HG03175 (cell line): Measurements from ENCODE around the gene VRK3.
"Not testable (repeated sequence)": the region's sequence is repeated elsewhere in the genome, so short reads cannot be mapped to it uniquely, and the experiment has no call there.

Experiments used
- ATAC-seq: cut with Tn5 transposase; IDR thresholded peaks from one replicate; pipeline ENCODE4 v1.9.1; 2021; ENCODE audit warnings: mild to moderate bottlenecking, moderate library complexity; ENCODE audit not compliant: unreplicated experiment

VRK3 gene, protein sequence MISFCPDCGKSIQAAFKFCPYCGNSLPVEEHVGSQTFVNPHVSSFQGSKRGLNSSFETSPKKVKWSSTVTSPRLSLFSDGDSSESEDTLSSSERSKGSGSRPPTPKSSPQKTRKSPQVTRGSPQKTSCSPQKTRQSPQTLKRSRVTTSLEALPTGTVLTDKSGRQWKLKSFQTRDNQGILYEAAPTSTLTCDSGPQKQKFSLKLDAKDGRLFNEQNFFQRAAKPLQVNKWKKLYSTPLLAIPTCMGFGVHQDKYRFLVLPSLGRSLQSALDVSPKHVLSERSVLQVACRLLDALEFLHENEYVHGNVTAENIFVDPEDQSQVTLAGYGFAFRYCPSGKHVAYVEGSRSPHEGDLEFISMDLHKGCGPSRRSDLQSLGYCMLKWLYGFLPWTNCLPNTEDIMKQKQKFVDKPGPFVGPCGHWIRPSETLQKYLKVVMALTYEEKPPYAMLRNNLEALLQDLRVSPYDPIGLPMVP

GRCh38 chr19:50025022-50025793 lies at the start of gene VRK3:
Gene VRK3, minus strand, starts transcription at chr19:50025372. Its CDS starts 9,210 bp downstream, at chr19:50016162.
- peak; percentile 81 for ATAC-seq

- not testable (repeated sequence) for ATAC-seq
These were observed 43.2 kb upstream of the VRK3 start for GRCh38 chr19:50068382-50068781.

- ATAC-seq, result no peak
These were observed 42.4 kb upstream of the VRK3 start for GRCh38 chr19:50067575-50067974.

- ATAC-seq, result no peak
These were observed 40.8 kb upstream of the VRK3 start for GRCh38 chr19:50065938-50066337.

GRCh38 chr19:50061650-50062049 lies 36.5 kb upstream of the VRK3 start:
- ATAC-seq, result no peak

GRCh38 chr19:50060107-50060506 lies 34.9 kb upstream of the VRK3 start:
- no peak for ATAC-seq

GRCh38 chr19:50059045-50059444 lies 33.9 kb upstream of the VRK3 start:
- ATAC-seq, result no peak

- ATAC-seq, result no peak
These were observed 33.3 kb upstream of the VRK3 start for GRCh38 chr19:50058425-50058824.

DNA sequence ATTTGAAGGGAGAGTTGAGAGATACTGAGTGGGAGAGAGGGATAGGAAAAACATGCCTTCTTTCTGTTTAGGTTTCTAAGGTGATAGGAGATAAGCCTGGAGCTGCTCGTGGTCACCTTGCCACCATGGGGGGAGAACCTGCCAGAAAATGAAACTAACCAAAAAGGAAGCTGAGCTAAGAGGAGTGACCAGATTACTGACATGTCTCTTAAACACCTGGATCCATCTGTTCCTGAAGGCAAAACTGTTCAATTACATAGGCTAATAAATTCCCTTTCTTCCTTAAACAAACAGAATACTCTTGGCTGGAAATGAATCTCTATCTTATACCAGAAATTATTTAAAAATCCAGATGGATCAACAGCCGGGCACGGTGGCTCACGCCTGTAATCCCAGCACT lies 27.9 kb upstream of the VRK3 start:
- ATAC-seq, result no peak

DNA sequence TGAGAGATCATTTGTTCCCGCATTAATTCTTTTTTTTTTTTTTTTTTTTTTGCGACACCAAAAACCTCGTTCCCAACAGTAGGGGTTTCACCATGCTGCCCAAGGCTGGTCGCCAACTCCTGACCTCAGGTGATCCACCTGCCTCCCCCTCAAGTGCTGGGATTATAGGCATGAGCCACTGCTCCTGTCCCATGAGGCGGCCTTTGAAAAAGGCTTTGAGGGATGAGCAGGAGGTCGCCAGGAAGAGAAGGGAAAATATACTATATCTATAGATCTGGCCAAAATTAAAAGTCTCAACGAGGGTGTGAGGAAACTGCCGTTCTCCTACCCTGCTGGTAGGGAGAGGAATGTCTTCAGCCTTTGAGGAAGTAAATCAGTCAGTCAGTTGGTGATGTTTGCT lies 26.8 kb upstream of the VRK3 start:
- ATAC-seq, result no peak

- not testable (repeated sequence) for ATAC-seq
These were observed 26.2 kb upstream of the VRK3 start for GRCh38 chr19:50051228-50051895.

DNA sequence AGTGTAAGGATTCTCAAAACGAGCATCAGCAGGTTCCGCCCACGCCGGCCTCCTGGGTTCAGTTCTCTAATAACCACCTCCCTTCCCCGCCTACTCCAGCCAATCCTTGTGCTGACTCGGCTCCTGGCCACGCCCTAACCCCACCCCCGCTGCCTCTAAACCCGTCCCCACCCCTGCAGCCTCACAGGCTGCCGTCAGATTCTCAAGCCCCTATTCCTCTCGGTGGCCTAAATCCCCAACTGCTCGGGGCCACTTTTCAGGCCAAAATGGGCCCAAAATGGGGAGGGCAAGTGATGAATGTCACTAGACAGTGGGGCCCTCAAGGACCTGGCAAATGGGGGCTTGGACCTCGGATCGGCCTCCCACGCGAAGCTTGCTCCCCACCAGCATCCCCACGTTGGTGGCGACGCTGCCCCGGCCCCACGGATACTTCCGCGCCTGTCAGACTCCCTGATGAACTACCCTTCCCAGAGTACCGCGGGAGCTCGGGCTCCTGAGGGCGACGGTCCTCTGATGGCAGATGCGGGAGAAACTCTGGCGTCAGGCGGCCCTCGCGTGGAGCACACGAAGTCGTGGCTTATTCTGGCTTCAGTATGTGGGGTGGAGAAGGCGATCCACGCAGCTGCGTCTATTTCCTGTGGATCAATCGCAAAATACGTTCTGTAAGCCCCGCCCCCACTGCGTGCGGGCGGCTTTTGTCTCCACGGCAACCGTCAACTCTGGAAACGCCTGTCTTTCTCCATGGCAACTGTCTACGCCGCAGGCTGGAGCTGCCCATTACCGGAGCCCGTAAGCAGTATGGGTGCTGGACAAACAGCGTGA lies 25.4 kb upstream of the VRK3 start:
- ATAC-seq, result no peak

- no peak for ATAC-seq
These were observed 22.5 kb upstream of the VRK3 start for GRCh38 chr19:50047671-50048070.

- no peak for ATAC-seq
These were observed 21.7 kb upstream of the VRK3 start for GRCh38 chr19:50046649-50047503.

DNA sequence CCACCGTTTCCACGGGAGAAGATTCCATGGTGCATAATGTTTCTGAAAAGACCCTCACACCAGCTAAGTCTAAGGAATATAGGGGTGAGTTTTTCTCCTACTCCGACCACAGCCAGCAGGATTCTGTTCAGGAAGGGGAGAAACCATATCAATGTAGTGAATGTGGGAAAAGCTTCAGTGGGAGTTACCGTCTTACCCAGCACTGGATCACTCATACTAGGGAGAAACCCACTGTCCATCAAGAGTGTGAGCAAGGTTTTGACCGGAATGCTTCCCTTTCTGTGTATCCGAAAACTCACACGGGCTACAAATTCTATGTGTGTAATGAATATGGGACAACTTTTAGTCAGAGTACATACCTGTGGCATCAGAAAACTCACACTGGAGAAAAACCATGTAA lies 19.8 kb upstream of the VRK3 start:
- no peak for ATAC-seq

DNA sequence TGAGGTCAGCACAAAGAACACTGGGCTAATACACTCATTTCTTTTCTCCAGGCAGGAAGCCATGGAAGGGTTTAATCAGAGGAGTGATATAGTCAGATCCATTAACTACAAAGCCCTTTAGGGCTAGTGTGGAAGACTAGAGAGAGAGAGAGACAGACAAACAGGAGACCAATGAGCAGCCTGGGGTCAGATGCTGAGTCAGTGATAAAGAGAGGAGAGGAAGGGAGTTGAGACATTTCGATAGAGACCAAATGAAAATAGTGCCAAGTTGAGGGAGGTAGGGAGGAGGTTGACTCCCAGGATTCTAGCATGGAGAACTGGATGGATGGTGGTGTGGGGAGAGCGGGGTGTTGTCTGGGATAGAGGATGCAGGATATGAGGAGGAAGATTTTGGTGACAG lies 18.8 kb upstream of the VRK3 start:
- no peak for ATAC-seq

DNA sequence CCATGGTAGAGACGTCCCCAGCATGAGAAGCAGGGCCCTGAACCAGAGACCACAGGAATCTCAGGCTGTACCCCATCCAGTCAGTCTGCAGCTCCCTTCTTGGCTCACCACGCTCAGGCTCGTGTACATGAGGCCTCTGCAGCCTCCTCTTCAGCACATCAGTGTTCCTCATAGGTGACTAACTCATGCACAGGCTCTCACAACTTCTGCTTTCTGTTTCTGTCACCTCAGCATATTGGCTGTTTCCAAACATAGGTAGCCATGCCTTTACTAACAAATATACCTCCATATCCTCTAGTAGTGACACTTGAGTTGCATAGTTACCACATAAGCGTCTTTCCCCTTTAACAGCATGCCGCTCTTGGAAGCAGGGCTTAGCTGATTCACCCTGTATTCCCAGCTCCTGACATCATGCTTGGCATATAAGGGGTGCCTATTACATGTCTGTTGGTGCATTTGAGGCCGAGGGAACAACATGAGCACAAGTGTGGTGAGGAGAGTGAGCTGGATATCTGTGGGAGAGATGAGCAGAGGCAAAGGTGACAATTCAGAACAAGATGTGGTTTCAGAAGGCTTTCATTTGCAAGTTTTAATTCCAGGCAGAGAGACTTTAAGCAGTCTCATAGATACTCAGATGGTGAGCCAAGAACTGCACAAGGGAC lies 17.3 kb upstream of the VRK3 start:
- ATAC-seq, result no peak

DNA sequence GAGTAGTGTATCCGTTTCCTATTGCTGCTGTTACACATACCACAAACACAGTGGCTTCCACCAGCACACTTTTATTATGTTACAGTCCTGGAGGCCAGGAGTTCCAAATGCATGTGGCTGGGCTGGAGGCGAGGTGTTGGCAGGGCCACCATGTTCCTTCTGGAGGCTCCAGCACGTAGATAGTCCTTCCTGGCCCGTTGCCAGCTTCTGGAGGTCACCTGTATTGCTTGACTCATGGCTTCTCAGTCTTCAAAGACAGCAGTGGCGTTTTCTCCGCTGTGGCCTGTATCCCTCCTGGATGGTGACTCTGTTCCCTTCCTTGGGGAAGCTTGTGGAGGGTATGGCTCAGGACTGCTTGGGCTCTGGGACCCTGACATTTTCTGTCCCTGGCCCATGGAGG lies 15.8 kb upstream of the VRK3 start:
- no peak for ATAC-seq

- ATAC-seq, result no peak
These were observed 14.8 kb upstream of the VRK3 start for GRCh38 chr19:50039968-50040367.
